Ishikawa (cell line): Measurements from ENCODE around the gene LONP1.

Source experiments
- CEBPB ChIP-seq: IDR thresholded peaks from 2 replicates; pipeline ENCODE4 v1.6.1; 2012
- CREB1 ChIP-seq: IDR thresholded peaks from 2 replicates; pipeline ENCODE4 v1.6.1; 2012; ENCODE audit warnings: low read depth
- EGR1 ChIP-seq: IDR thresholded peaks from 2 replicates; pipeline ENCODE4 v1.6.1; 2012
- EP300 ChIP-seq: IDR thresholded peaks from 2 replicates; pipeline ENCODE4 v1.6.1; 2012; ENCODE audit warnings: borderline replicate concordance
- FOXM1 ChIP-seq: IDR thresholded peaks from 2 replicates; pipeline ENCODE4 v1.6.1; 2012; ENCODE audit warnings: low read depth, borderline replicate concordance
- MAX ChIP-seq: IDR thresholded peaks from 2 replicates; pipeline ENCODE4 v1.6.1; 2012
- NFIC ChIP-seq: IDR thresholded peaks from 2 replicates; pipeline ENCODE4 v1.6.1; 2012
- RAD21 ChIP-seq: IDR thresholded peaks from 2 replicates; pipeline ENCODE4 v1.6.1; 2012; ENCODE audit warnings: low read depth
- TAF1 ChIP-seq: IDR thresholded peaks from 2 replicates; pipeline ENCODE4 v1.6.1; 2012; ENCODE audit warnings: low read depth, mild to moderate bottlenecking
- TCF12 ChIP-seq: IDR thresholded peaks from 2 replicates; pipeline ENCODE4 v1.6.1; 2012; ENCODE audit warnings: low read depth
- TEAD4 ChIP-seq: IDR thresholded peaks from 2 replicates; pipeline ENCODE4 v1.6.1; 2012
- YY1 ChIP-seq: IDR thresholded peaks from 2 replicates; pipeline ENCODE4 v1.6.1; 2012; ENCODE audit warnings: low read depth
- ZBTB7A ChIP-seq: IDR thresholded peaks from 2 replicates; pipeline ENCODE4 v1.6.1; 2012; ENCODE audit warnings: low read depth
- TF ChIP-seq, protein P1 (sequence below): IDR thresholded peaks from 2 replicates; pipeline ENCODE4 v1.6.1; 2012; ENCODE audit warnings: low read depth, mild to moderate bottlenecking
- TF ChIP-seq, protein P2 (sequence below): IDR thresholded peaks from 2 replicates; pipeline ENCODE4 v1.6.1; 2012

LONP1 gene

DNA sequence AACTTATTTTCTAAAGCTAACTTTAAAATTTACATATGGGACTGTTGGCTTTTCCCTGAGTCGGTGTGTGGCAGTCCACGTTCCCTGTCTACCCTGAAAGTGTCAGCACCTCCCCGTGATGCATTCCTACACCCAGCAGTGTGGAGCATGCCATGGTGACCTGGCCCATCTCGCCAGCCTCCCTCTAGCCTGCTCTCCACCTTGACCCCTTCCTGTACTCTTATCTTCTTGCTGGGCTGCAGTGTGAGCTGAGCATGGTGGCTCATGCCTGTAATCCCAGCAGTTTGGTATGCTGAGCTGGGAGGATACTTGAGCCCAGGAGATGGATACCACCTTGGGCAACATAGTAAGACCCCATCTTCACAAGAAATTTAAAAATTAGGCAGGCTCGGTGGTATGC, 65.0 kb downstream of the LONP1 start:
- no peak for TF ChIP-seq TAF1
- TF ChIP-seq CEBPB, result no peak
- TF ChIP-seq NFIC, result no peak
- TF ChIP-seq, protein P1, sequence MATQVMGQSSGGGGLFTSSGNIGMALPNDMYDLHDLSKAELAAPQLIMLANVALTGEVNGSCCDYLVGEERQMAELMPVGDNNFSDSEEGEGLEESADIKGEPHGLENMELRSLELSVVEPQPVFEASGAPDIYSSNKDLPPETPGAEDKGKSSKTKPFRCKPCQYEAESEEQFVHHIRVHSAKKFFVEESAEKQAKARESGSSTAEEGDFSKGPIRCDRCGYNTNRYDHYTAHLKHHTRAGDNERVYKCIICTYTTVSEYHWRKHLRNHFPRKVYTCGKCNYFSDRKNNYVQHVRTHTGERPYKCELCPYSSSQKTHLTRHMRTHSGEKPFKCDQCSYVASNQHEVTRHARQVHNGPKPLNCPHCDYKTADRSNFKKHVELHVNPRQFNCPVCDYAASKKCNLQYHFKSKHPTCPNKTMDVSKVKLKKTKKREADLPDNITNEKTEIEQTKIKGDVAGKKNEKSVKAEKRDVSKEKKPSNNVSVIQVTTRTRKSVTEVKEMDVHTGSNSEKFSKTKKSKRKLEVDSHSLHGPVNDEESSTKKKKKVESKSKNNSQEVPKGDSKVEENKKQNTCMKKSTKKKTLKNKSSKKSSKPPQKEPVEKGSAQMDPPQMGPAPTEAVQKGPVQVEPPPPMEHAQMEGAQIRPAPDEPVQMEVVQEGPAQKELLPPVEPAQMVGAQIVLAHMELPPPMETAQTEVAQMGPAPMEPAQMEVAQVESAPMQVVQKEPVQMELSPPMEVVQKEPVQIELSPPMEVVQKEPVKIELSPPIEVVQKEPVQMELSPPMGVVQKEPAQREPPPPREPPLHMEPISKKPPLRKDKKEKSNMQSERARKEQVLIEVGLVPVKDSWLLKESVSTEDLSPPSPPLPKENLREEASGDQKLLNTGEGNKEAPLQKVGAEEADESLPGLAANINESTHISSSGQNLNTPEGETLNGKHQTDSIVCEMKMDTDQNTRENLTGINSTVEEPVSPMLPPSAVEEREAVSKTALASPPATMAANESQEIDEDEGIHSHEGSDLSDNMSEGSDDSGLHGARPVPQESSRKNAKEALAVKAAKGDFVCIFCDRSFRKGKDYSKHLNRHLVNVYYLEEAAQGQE, result no peak
- TF ChIP-seq FOXM1, result no peak
- TF ChIP-seq EP300, result no peak
- TF ChIP-seq RAD21, result no peak
- no peak for TF ChIP-seq ZBTB7A
- TF ChIP-seq YY1, result no peak
- no peak for TF ChIP-seq TEAD4
- no peak for TF ChIP-seq MAX
- TF ChIP-seq, protein P2, sequence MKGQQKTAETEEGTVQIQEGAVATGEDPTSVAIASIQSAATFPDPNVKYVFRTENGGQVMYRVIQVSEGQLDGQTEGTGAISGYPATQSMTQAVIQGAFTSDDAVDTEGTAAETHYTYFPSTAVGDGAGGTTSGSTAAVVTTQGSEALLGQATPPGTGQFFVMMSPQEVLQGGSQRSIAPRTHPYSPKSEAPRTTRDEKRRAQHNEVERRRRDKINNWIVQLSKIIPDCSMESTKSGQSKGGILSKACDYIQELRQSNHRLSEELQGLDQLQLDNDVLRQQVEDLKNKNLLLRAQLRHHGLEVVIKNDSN, result no peak
- TF ChIP-seq CREB1, result no peak
- no peak for TF ChIP-seq TCF12
- no peak for TF ChIP-seq EGR1

- TF ChIP-seq TEAD4 (no peak), TCF12 (no peak), ZBTB7A (no peak), NFIC (no peak), YY1 (no peak)
- TF ChIP-seq, protein P1, result no peak
Observed at GRCh38 chr19:5652261-5652660, 67.7 kb downstream of the LONP1 start.

DNA sequence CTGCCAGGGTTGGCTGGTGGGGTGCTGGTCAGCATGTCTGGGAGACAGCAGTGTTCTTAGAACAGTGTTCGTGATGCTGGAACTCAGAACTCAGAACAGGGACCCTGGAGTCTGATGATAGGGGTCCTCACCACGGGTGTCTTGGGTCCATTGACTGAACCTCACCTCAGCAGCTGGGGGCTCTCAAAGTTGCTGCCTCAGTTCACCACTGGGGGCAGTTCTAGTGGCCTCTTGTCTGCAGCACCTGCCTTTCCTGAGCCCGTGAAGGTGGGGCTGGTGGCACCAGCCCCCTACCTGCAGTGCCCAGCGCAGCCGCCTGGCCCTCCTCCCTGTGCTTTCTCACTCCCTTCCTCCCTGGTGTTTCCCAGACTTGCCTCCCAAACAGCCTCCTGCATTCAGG, 68.6 kb downstream of the LONP1 start:
- TF ChIP-seq TEAD4, result no peak
- no peak for TF ChIP-seq FOXM1
- TF ChIP-seq EP300, result no peak
- no peak for TF ChIP-seq EGR1
- TF ChIP-seq MAX, result no peak
- TF ChIP-seq ZBTB7A, result no peak
- TF ChIP-seq CREB1, result no peak
- no peak for TF ChIP-seq RAD21
- TF ChIP-seq, protein P2, result no peak
- TF ChIP-seq YY1, result no peak
- TF ChIP-seq, protein P1, result no peak
- TF ChIP-seq TCF12, result no peak
- no peak for TF ChIP-seq TAF1
- no peak for TF ChIP-seq NFIC

GRCh38 chr19:5648464-5648863, 71.5 kb downstream of the LONP1 start:
- no peak for TF ChIP-seq NFIC
- TF ChIP-seq, protein P2, result no peak
- no peak for TF ChIP-seq CREB1
- no peak for TF ChIP-seq RAD21
- TF ChIP-seq YY1, result no peak
- no peak for TF ChIP-seq ZBTB7A
- TF ChIP-seq, protein P1, result no peak
- no peak for TF ChIP-seq EP300
